CD4-positive, alpha-beta T cell (primary cell): ENCODE results near the gene ZNF28. TPM values are rescaled to one million over a fixed set of nuclear protein-coding genes. Genes with fewer than 3 reads are reported as not detected.
A peak's percentile ranks its signal among the peaks of the same experiment; 100 is the strongest.
"Not testable (repeated sequence)": the region's sequence is repeated elsewhere in the genome, so short reads cannot be mapped to it uniquely, and the experiment has no call there.

Experiments used
- ATAC-seq: fragments of 200-7000 bp; cut with Tn5 transposase; one replicate; pipeline ENCODE4 v1.10.0; 2022; ENCODE audit warnings: mild to moderate bottlenecking; ENCODE audit not compliant: poor library complexity
- CTCF ChIA-PET: fragments of 350-600 bp; sonication (Branson Sonifier 250); formaldehyde crosslinking; loops from one replicate; lab custom pipeline; 2021; ENCODE audit warnings: antibody characterized with exemption, inconsistent platforms; lab: Charles Lee
- POLR2A ChIA-PET: fragments of 350-600 bp; sonication (Branson Sonifier 250); formaldehyde crosslinking; loops from one replicate; lab custom pipeline; 2021; ENCODE audit warnings: antibody characterized with exemption, inconsistent platforms; lab: Charles Lee
- DNase-seq, 14 experiments: peaks; one replicate each; pipeline ENCODE4 v3.0.0-alpha.2; 2013 to 2020; ENCODE audit warnings: mixed read lengths in 2 of 14
- H3K27ac ChIP-seq, 2 donors: one replicate each; pipeline versions ENCODE4 v1.5.1 to v1.7.0; 2013; ENCODE audit warnings: low read length in 2 of 2, low read depth in 1 of 2, mild to moderate bottlenecking in 1 of 2
- H3K27me3 ChIP-seq, 2 experiments: 1 replicate in 1 of 2; 2 replicates in 1 of 2; pipeline versions ENCODE4 v1.6.1 to v1.7.0; 2013; ENCODE audit warnings: low read length in 2 of 2, control low read depth in 1 of 2, mild to moderate bottlenecking in 1 of 2, moderate library complexity in 1 of 2; ENCODE audit not compliant: insufficient read depth in 2 of 2, control insufficient read depth in 1 of 2
- H3K36me3 ChIP-seq: one replicate; pipeline ENCODE4 v1.6.1; 2013; ENCODE audit warnings: low read length, control low read depth; ENCODE audit not compliant: insufficient read depth
- H3K4me1 ChIP-seq: one replicate; pipeline ENCODE4 v1.6.1; 2013; ENCODE audit warnings: low read length, control low read depth; ENCODE audit not compliant: insufficient read depth
- H3K4me3 ChIP-seq: one replicate; pipeline ENCODE4 v1.5.1; 2013; ENCODE audit warnings: mild to moderate bottlenecking, low read length, moderate library complexity
- H3K9me3 ChIP-seq, 2 experiments: 1 replicate in 1 of 2; 2 replicates in 1 of 2; pipeline versions ENCODE4 v1.6.1 to v1.7.0; 2013; ENCODE audit warnings: low read length in 2 of 2, mild to moderate bottlenecking in 2 of 2, control low read depth in 1 of 2, moderate library complexity in 1 of 2; ENCODE audit not compliant: control insufficient read depth in 1 of 2, insufficient read depth in 1 of 2
- H3K27ac Mint-ChIP-seq: one replicate; pipeline ENCODE4 v1.8.0; 2020; ENCODE audit warnings: mixed read lengths
- H3K27me3 Mint-ChIP-seq: one replicate; pipeline ENCODE4 v1.8.0; 2021; ENCODE audit warnings: mixed read lengths
- H3K36me3 Mint-ChIP-seq: one replicate; pipeline ENCODE4 v1.8.0; 2021; ENCODE audit warnings: low read depth, mixed read lengths
- H3K4me1 Mint-ChIP-seq: one replicate; pipeline ENCODE4 v1.8.0; 2021; ENCODE audit warnings: low read depth, mixed read lengths
- H3K4me3 Mint-ChIP-seq: one replicate; pipeline ENCODE4 v1.8.0; 2020; ENCODE audit warnings: mild to moderate bottlenecking, mixed read lengths
- H3K9me3 Mint-ChIP-seq: one replicate; pipeline ENCODE4 v1.8.0; 2020; ENCODE audit warnings: mixed read lengths
- intact Hi-C, 2 experiments: fragments of 100-400 bp; cut with DNase I in 1 of 2; cut with micrococcal nuclease in 1 of 2; formaldehyde crosslinking; loops; one replicate each; pipeline versions ENCODE4 v1.15.1 to v1.9.0; 2023 to 2025; cut with DNase I, micrococcal nuclease
- polyA plus RNA-seq, 2 donors: library from polyadenylated mRNA; unstranded; fragments of 120-200 nt; gene quantifications; one replicate each; pipeline ENCODE4 v1.2.1, GENCODE V29; 2013
- total RNA-seq, 174 experiments: library from RNA in 2 of 174; stranded (reverse) in 2 of 174; gene quantifications; one replicate each; pipeline ENCODE4 v1.2.3 and lab custom pipeline; 2021 to 2026

The ZNF28 gene
- total RNA-seq, result 1 to 10 TPM; 3.5 to 5.4 TPM
- 9.1 TPM for polyA plus RNA-seq (2013, experiment 1 of 2)
- polyA plus RNA-seq (2013, experiment 2 of 2), result 8.1 TPM
- 6.2 to 51.6 (median 21.6) reads per million in 172 experiments for total RNA-seq (lab: John Stamatoyannopoulos, UW)

DNA sequence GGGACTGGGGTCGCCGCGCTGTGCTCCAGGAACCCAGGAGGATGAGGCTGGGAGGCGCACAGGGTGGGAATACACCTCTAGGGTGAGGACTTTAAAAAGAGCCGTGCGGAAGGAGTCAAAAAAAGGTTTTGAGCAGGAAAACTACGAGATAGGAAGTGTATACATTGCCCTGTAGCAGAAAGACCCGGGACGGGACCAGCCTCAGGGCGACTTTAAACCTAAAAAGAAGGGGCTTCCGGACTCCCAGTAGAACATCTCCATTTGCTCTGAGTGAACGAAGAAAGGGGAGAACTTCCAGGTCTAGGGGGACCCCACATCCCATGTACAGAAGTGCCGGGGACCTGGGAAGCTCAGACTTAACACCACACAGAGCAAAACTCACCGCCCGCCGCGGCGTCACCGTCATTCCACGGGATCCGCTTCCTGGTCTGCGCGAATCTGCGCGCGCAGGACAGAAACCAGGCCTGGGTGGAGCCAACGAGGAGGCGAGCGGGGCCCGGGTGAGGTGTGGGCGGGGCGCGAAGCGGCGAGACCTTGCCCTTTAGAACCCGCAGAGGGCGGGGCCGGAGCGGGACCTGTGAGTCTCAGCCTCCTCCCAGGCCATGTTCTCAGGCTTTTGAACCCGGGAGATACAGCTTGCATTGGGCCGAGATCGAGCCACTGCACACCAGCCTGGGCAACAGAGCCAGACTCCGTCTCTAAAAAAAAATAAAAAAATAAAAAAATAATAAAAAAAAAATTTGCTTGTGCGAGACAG lies at the start of gene ZNF28:
ZNF28 (minus strand) TSS at position 430 of the 757 bp plus-strand sequence. CDS start 3,675 bp downstream, outside the sequence.
- intact Hi-C loops, H3K9me3 Mint-ChIP-seq, POLR2A ChIA-PET, H3K4me1 ChIP-seq, H3K27ac ChIP-seq, H3K27me3 Mint-ChIP-seq, H3K27me3 ChIP-seq: not testable (repeated sequence)
- peaks cover 0 to 33% of the 10 kb centered on the region in 2 experiments for H3K9me3 ChIP-seq
- peaks cover 16% of the 10 kb centered on the region for H3K36me3 ChIP-seq
- ATAC-seq (peak; percentile 99), DNase-seq (peak; percentile 12 to 76 (median 52))
- Mint-ChIP-seq H3K27ac (peak within 1 kb of the TSS; percentile 77), H3K36me3 (peaks cover 47% of the 10 kb centered on the region), H3K4me3 (peak within 1 kb of the TSS; percentile 90), H3K4me1 (peaks cover 13% of the 10 kb centered on the region)
- H3K4me3 ChIP-seq, result peak within 1 kb of the TSS; percentile 69
- CTCF ChIA-PET, result interaction anchor here (0.7 kb wide), 1 partner anchor 603 kb away, joined by 3 read pairs; no protein-coding TSS in a partner anchor

- DNase-seq, ATAC-seq, H3K27ac Mint-ChIP-seq, H3K4me1 ChIP-seq, H3K27me3 Mint-ChIP-seq, H3K27me3 ChIP-seq, POLR2A ChIA-PET, H3K4me3 ChIP-seq, H3K27ac ChIP-seq, CTCF ChIA-PET, H3K9me3 Mint-ChIP-seq, H3K4me1 Mint-ChIP-seq, H3K36me3 ChIP-seq, H3K4me3 Mint-ChIP-seq: not testable (repeated sequence)
- H3K9me3 ChIP-seq, result peaks cover 0 to 30% of the 10 kb centered on the region in 2 experiments
- H3K36me3 Mint-ChIP-seq, result peaks cover 26% of the 10 kb centered on the region
- intact Hi-C loops, result loop anchor here in 1 of 2 experiments (10.0 kb wide), 1 partner anchor 987 kb away; no protein-coding TSS in a partner anchor
These were observed 46.6 kb upstream of the ZNF28 start for GRCh38 chr19:52868031-52868430.

DNA sequence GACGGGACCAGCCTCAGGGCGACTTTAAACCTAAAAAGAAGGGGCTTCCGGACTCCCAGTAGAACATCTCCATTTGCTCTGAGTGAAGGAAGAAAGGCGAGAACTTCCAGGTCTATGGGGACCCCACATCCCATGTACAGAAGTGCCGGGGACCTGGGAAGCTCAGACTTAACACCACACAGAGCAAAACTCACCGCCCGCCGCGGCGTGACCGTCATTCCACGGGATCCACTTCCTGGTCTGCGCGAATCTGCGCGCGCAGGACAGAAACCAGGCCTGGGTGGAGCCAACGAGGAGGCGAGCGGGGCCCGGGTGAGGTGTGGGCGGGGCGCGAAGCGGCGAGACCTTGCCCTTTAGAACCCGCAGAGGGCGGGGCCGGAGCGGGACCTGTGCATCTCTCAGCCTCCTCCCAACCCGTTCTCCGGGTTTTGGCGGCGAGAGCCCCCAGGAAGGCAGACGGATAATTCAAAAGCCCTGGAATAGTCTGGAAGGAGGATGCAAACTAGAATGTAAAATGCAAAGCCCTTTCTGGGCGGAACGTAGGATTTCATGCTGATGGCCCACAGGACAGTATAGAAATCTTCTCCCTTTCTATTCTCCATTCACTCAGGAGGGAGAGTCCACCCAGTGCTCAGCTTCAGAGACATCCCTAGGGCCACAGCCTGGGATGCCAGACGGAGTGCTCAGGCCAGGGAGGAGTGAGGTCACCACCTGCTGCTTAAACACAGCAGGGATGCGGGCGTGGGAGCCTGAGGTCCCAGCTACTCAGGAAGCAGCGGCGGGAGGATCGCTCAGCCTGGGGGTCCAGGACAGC lies 36.2 kb upstream of the ZNF28 start, which contains the start of gene ZNF468:
ZNF468 (minus strand) TSS at position 242 of the 814 bp plus-strand sequence. CDS start 3,347 bp downstream, outside the sequence.
- POLR2A ChIA-PET, result not testable (repeated sequence)

GRCh38 chr19:52856540-52857377 lies 35.3 kb upstream of the ZNF28 start:
- ATAC-seq (peak; percentile 34), DNase-seq (peak in 4 of 14 experiments; percentile 0 to 11 (median 2))
- CTCF ChIA-PET, H3K27me3 ChIP-seq, H3K27me3 Mint-ChIP-seq, H3K9me3 Mint-ChIP-seq, POLR2A ChIA-PET: not testable (repeated sequence)
- Mint-ChIP-seq H3K27ac (peak overlapping the region; percentile 87), H3K36me3 (peaks cover 56% of the 10 kb centered on the region), H3K4me1 (peaks cover 33% of the 10 kb centered on the region), H3K4me3 (peak overlapping the region; percentile 96)
- peaks cover 22% of the 10 kb centered on the region for H3K36me3 ChIP-seq
- peak overlapping the region in 1 of 2 donors; percentile 48 for H3K27ac ChIP-seq
- peaks cover 11% of the 10 kb centered on the region for H3K4me1 ChIP-seq
- H3K4me3 ChIP-seq, result peak overlapping the region; percentile 63
- intact Hi-C loops, result loop anchor here in 1 of 2 experiments (2.0 to 10.0 kb wide), 2 partner anchors 68 to 332 kb away; partner anchors contain the start of gene ZNF808
- peaks cover 0 to 11% of the 10 kb centered on the region in 2 experiments for H3K9me3 ChIP-seq

More for the DNA sequence above, 36.2 kb upstream of the ZNF28 start, which contains the start of gene ZNF468:
- H3K9me3 Mint-ChIP-seq, H3K27me3 ChIP-seq, CTCF ChIA-PET, H3K27me3 Mint-ChIP-seq: not testable (repeated sequence)
- intact Hi-C loops, result loop anchor here in 1 of 2 experiments (2.0 to 10.0 kb wide), 2 partner anchors 69 to 333 kb away; partner anchors contain the start of gene ZNF808
- peaks cover 50% of the 10 kb centered on the region for H3K36me3 Mint-ChIP-seq
- Histone ChIP-seq H3K9me3 (peaks cover 0 to 11% of the 10 kb centered on the region in 2 experiments), H3K4me3 (peak within 1 kb of the TSS; percentile 63), H3K4me1 (peaks cover 11% of the 10 kb centered on the region), H3K36me3 (peaks cover 14% of the 10 kb centered on the region), H3K27ac (peak within 1 kb of the TSS in 1 of 2 donors; percentile 48)
- peak; percentile 49 to 86 (median 62) for DNase-seq
- H3K27ac Mint-ChIP-seq, result peak within 1 kb of the TSS; percentile 87
- H3K4me3 Mint-ChIP-seq, result peak within 1 kb of the TSS; percentile 96
- H3K4me1 Mint-ChIP-seq, result peaks cover 33% of the 10 kb centered on the region
- peak; percentile 99 for ATAC-seq

DNA sequence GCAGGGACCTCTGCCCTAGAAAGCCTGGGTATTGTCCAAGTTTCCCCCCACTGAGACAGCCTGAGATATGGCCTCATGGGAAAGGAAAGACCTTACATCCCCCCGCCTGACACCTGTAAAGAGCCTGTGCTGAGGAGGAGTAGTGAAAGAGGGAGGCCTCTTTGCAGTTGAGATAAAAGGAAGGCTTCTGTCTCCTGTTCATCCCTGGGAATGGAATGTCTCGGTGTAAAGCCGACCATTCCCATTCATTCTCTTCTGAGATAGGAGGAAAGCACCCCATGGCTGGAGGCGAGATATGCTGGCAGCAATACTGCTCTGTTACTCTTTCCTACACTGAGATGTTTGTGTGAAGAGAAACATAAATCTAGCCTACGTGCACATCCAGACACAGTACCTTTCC lies 25.9 kb upstream of the ZNF28 start:
- DNase-seq, H3K4me1 ChIP-seq, H3K27me3 Mint-ChIP-seq, H3K4me3 ChIP-seq, H3K27ac Mint-ChIP-seq, ATAC-seq, H3K4me1 Mint-ChIP-seq, CTCF ChIA-PET, POLR2A ChIA-PET, H3K27me3 ChIP-seq, H3K27ac ChIP-seq, intact Hi-C loops, H3K4me3 Mint-ChIP-seq: not testable (repeated sequence)
- peaks cover 16% of the 10 kb centered on the region for H3K9me3 Mint-ChIP-seq
- H3K36me3 ChIP-seq, result peaks cover 94% of the 10 kb centered on the region
- peaks cover 57 to 58% of the 10 kb centered on the region in 2 experiments for H3K9me3 ChIP-seq
- H3K36me3 Mint-ChIP-seq, result peaks cover 99% of the 10 kb centered on the region
